H1 (cell line): ENCODE data around the gene SPAM1.

ENCODE experiments used
- BRCA1 ChIP-seq: IDR thresholded peaks from 2 replicates; pipeline ENCODE4 v1.6.1; 2012; ENCODE audit warnings: low read depth, low read length, improper control_type of control experiment
- CTCF ChIP-seq, 3 experiments: IDR thresholded peaks; 1 replicate in 2 of 3; 2 replicates in 1 of 3; pipeline versions ENCODE4 v1.5.1 to v1.6.1; 2011; ENCODE audit warnings: low read length in 3 of 3, mild to moderate bottlenecking in 3 of 3, inconsistent platforms in 2 of 3, low read depth in 1 of 3, moderate library complexity in 1 of 3; ENCODE audit not compliant: insufficient read depth in 1 of 3; ENCODE audit errors: control extremely low read depth in 1 of 3
- EP300 ChIP-seq, 2 experiments: IDR thresholded peaks; 1 replicate in 1 of 2; 2 replicates in 1 of 2; pipeline ENCODE4 v1.6.1; 2011 to 2012; ENCODE audit warnings: low read depth in 2 of 2, low read length in 2 of 2, mild to moderate bottlenecking in 2 of 2, borderline replicate concordance in 1 of 2, inconsistent platforms in 1 of 2, moderate library complexity in 1 of 2
- KDM5A ChIP-seq: fragments of 200-600 bp; IDR thresholded peaks from 2 replicates; pipeline ENCODE4 v1.7.1; 2012; ENCODE audit warnings: mild to moderate bottlenecking, low read length, inconsistent platforms, mixed read lengths
- POLR2A ChIP-seq, 2 experiments: IDR thresholded peaks; 1 replicate in 1 of 2; 2 replicates in 1 of 2; pipeline ENCODE4 v1.6.1; 2011; ENCODE audit warnings: low read depth in 2 of 2, low read length in 2 of 2, mild to moderate bottlenecking in 2 of 2; ENCODE audit errors: control extremely low read depth in 1 of 2
- POLR2AphosphoS5 ChIP-seq: IDR thresholded peaks from 2 replicates; pipeline ENCODE4 v1.6.1; 2011; ENCODE audit warnings: low read depth, low read length
- RNF2 ChIP-seq: fragments of 200-900, 300-1000 bp; sonication (generic); IDR thresholded peaks from 2 replicates; pipeline ENCODE4 v1.7.1; 2016; ENCODE audit warnings: borderline replicate concordance, low read depth, mild to moderate bottlenecking, antibody characterized with exemption, low read length; ENCODE audit not compliant: poor library complexity, severe bottlenecking; ENCODE audit errors: missing control alignments
- SIN3A ChIP-seq, 2 experiments: IDR thresholded peaks in 1 of 2; conservative IDR thresholded peaks in 1 of 2; 2 replicates each; pipeline ENCODE4 v1.6.1; 2011 to 2012; ENCODE audit warnings: low read length in 2 of 2, improper control_type of control experiment in 1 of 2, low read depth in 1 of 2, mild to moderate bottlenecking in 1 of 2
- SP1 ChIP-seq: IDR thresholded peaks from 2 replicates; pipeline ENCODE4 v1.6.1; 2011; ENCODE audit warnings: low read depth, low read length
- SP2 ChIP-seq: IDR thresholded peaks from 2 replicates; pipeline ENCODE4 v1.6.1; 2012; ENCODE audit warnings: mild to moderate bottlenecking, low read length, inconsistent platforms
- USF2 ChIP-seq: IDR thresholded peaks from 2 replicates; pipeline ENCODE4 v1.6.1; 2011; ENCODE audit warnings: low read length, improper control_type of control experiment
- ZNF274 ChIP-seq: IDR thresholded peaks from 2 replicates; pipeline ENCODE4 v1.7.0; 2012; ENCODE audit warnings: low read length, borderline replicate concordance; ENCODE audit errors: extremely low read depth

- TF ChIP-seq CTCF (IDR thresholded peaks at IDR 0.05; ENCODE audit: control extremely low read depth in 1 of 3, insufficient read depth in 1 of 3, low read depth in 1 of 3, low read length in 3 of 3) (no peak), POLR2A (IDR thresholded peaks at IDR 0.05; ENCODE audit: control extremely low read depth in 1 of 2, low read depth in 2 of 2, low read length in 2 of 2) (no peak), ZNF274 (no peak), SP1 (no peak), POLR2AphosphoS5 (no peak), USF2 (no peak), EP300 (IDR thresholded peaks at IDR 0.05; ENCODE audit: borderline replicate concordance in 1 of 2, low read depth in 2 of 2, low read length in 2 of 2) (no peak), RNF2 (no peak), SP2 (no peak), SIN3A (conservative IDR thresholded peaks at IDR 0.05 in 1 of 2, IDR thresholded peaks at IDR 0.05 in 1 of 2; ENCODE audit: low read depth in 1 of 2, low read length in 2 of 2) (no peak), BRCA1 (no peak), KDM5A (no peak)
Measured at GRCh38 chr7:123958186-123958703, 33.2 kb downstream of the SPAM1 start.
